Smooth muscle cell (in vitro differentiated cells): ENCODE data around the gene PDSS2. TPM values are rescaled to one million over a fixed set of nuclear protein-coding genes. Genes with fewer than 3 reads are reported as not detected.

Experiments used
- DNase-seq: peaks from one replicate; lab custom pipeline; 2025; ENCODE audit not compliant: unreplicated experiment; lab: John Stamatoyannopoulos, UW
- H2AFZ ChIP-seq: fragments of 200-600 bp; sonication (generic); 2 replicates; pipeline ENCODE4 v1.6.0; 2016; ENCODE audit warnings: antibody characterized with exemption, low read depth, mild to moderate bottlenecking
- H3F3A ChIP-seq: fragments of 200-600 bp; sonication (generic); 2 replicates; pipeline ENCODE4 v1.6.0; 2017; ENCODE audit warnings: antibody characterized with exemption, low read depth
- H3K27ac ChIP-seq: fragments of 200-600 bp; sonication (generic); 2 replicates; pipeline ENCODE4 v1.5.1; 2016; ENCODE audit warnings: low read depth, mild to moderate bottlenecking
- H3K27me3 ChIP-seq: fragments of 200-600 bp; sonication (generic); 2 replicates; pipeline ENCODE4 v1.6.1; 2016; ENCODE audit warnings: low read depth, mild to moderate bottlenecking
- H3K36me3 ChIP-seq: fragments of 200-600 bp; sonication (generic); 2 replicates; pipeline ENCODE4 v1.5.1; 2016; ENCODE audit warnings: low read depth
- H3K4me1 ChIP-seq: fragments of 200-600 bp; sonication (generic); 2 replicates; pipeline ENCODE4 v1.5.1; 2016; ENCODE audit warnings: low read depth
- H3K4me2 ChIP-seq: fragments of 200-600 bp; sonication (generic); 2 replicates; pipeline ENCODE4 v1.6.0; 2016; ENCODE audit warnings: mild to moderate bottlenecking
- H3K4me3 ChIP-seq: fragments of 200-600 bp; sonication (generic); 2 replicates; pipeline ENCODE4 v1.5.1; 2016; ENCODE audit warnings: mild to moderate bottlenecking
- H3K79me2 ChIP-seq: fragments of 200-600 bp; sonication (generic); 2 replicates; pipeline ENCODE4 v1.6.0; 2016; ENCODE audit warnings: low read depth, mild to moderate bottlenecking
- H3K9ac ChIP-seq: fragments of 200-600 bp; sonication (generic); 2 replicates; pipeline ENCODE4 v1.6.0; 2016; ENCODE audit warnings: low read depth
- H3K9me3 ChIP-seq: fragments of 200-600 bp; sonication (generic); replicated peaks from 2 replicates; pipeline ENCODE4 v1.5.1; 2016; ENCODE audit warnings: low read depth
- H4K20me1 ChIP-seq: fragments of 200-600 bp; sonication (generic); 2 replicates; pipeline ENCODE4 v1.6.0; 2016; ENCODE audit warnings: low read depth
- WGBS: methylation state at CpG from one replicate; pipeline ENCODE4 v1.1.7; 2016; ENCODE audit warnings: low lambda C conversion rate; 5-methylcytosine and 5-hydroxymethylcytosine counted together
- polyA plus RNA-seq: library from polyadenylated mRNA; unstranded; fragments of >200 nt; fragmentation: Nextera tagmentation; extraction: Ambion mirVana; gene quantifications from 2 replicates; pipeline ENCODE4 v1.2.1, GENCODE V29; 2016
- total RNA-seq: library from RNA; depleted of rRNA; stranded (reverse); fragments of >200 nt; gene quantifications from 2 replicates; pipeline ENCODE4 v1.2.3, GENCODE V29; 2014
- TF ChIP-seq, protein P1 (sequence below): fragments of 200-600 bp; sonication (generic); IDR thresholded peaks from 2 replicates; pipeline ENCODE4 v1.5.1; 2017; ENCODE audit warnings: borderline replicate concordance, mild to moderate bottlenecking, antibody characterized with exemption; ENCODE audit not compliant: insufficient read depth, poor library complexity, severe bottlenecking

PDSS2 gene
- total and polyA plus RNA-seq, 2 experiments from 2014 or later, result 12.8 to 15.5 TPM

DNA sequence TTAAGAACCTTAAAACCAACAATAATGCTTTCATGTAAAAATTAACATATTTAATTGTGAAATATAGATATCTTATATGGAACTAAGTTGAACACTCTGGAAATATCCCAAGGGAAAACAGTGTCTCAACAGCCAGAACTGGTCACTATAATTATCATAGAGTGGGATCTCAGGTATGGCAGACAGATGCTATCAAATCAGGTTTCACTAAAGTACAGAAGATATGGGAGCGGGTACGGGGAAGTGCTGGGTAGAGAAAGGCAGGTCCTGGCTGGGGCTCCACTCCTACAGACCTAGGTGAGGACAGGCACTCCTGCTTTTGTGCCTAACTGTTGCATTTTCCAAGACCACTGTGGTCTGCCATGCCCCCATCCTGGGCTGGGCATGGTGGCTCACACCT lies 215.9 kb downstream of the PDSS2 start:
- H3K27ac ChIP-seq, result no peak overlapping the region
- no peaks in the 10 kb centered on the region for H3K9me3 ChIP-seq
- no peaks in the 10 kb centered on the region for H3K36me3 ChIP-seq
- no peak overlapping the region for H3K9ac ChIP-seq
- no peaks in the 10 kb centered on the region for H3K27me3 ChIP-seq
- no peak for DNase-seq
- no peaks in the 10 kb centered on the region for H4K20me1 ChIP-seq
- no peak overlapping the region for H3K4me2 ChIP-seq
- WGBS, result 96% methylated on average over 2 of the region's 2 CpGs
- H3F3A ChIP-seq, result no peaks in the 10 kb centered on the region
- no peak overlapping the region for H2AFZ ChIP-seq
- H3K79me2 ChIP-seq, result no peaks in the 10 kb centered on the region
- no peak overlapping the region for H3K4me3 ChIP-seq
- no peaks in the 10 kb centered on the region for H3K4me1 ChIP-seq
- TF ChIP-seq, protein P1, sequence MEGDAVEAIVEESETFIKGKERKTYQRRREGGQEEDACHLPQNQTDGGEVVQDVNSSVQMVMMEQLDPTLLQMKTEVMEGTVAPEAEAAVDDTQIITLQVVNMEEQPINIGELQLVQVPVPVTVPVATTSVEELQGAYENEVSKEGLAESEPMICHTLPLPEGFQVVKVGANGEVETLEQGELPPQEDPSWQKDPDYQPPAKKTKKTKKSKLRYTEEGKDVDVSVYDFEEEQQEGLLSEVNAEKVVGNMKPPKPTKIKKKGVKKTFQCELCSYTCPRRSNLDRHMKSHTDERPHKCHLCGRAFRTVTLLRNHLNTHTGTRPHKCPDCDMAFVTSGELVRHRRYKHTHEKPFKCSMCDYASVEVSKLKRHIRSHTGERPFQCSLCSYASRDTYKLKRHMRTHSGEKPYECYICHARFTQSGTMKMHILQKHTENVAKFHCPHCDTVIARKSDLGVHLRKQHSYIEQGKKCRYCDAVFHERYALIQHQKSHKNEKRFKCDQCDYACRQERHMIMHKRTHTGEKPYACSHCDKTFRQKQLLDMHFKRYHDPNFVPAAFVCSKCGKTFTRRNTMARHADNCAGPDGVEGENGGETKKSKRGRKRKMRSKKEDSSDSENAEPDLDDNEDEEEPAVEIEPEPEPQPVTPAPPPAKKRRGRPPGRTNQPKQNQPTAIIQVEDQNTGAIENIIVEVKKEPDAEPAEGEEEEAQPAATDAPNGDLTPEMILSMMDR, result no peak

DNA sequence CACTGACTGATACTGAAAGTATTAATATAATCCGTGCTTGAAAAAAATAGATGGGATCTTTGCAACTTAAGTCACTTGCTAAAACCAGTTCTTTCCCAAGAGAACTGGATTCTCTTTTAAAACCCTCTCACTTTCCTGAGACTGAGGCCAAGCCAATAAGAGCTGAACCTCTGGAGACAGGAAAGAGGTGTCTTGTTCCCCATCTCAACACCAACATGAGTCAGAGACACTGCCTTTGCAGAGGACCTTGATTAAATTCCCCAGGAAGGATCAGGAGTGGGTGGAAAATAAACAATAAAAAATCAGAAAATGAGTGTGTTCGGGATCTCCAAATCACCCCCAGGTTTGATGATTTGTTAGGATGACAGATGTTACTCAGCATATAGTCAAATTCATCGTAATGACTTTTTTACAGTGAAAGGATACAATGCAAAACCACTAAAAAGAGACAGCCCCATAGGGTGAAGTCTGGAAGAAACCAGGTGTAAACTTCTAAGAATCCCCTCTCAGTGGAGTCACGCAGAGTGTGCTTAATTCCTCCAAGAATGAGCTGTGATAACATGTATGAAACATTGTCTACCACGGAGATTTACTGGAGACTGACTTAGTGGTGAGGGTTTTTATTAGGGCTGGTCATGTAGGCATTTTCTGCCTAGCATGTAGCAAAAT lies 221.2 kb downstream of the PDSS2 start:
- no peaks in the 10 kb centered on the region for H3K9me3 ChIP-seq
- no peak for DNase-seq
- H2AFZ ChIP-seq, result no peak overlapping the region

DNA sequence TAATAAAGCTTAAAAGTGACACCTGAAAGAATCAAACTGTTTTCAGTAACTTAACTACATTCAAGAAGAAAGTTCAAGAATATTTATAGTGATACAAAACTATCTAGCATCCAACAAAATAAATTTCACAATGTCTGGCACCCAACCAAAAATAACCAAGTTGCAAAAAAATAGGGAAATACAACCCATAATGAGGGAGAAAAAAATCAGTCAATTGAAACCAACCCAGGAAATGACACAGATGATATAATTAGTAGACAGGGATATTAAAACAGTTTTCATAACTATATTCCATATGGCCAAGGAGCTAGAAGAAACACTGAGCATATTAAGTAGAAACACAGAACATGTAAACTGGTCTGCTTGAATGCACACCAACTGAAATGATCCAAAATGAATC lies 223.9 kb downstream of the PDSS2 start:
- no peak overlapping the region for H3K4me3 ChIP-seq
- no peaks in the 10 kb centered on the region for H3K27me3 ChIP-seq
- no peak overlapping the region for H2AFZ ChIP-seq
- no peak overlapping the region for H3K9ac ChIP-seq
- DNase-seq, result no peak
- H4K20me1 ChIP-seq, result no peaks in the 10 kb centered on the region
- no peaks in the 10 kb centered on the region for H3F3A ChIP-seq
- no peaks in the 10 kb centered on the region for H3K4me1 ChIP-seq
- no peak overlapping the region for H3K27ac ChIP-seq
- TF ChIP-seq, protein P1, result no peak
- H3K79me2 ChIP-seq, result no peaks in the 10 kb centered on the region
- H3K4me2 ChIP-seq, result no peak overlapping the region
- H3K36me3 ChIP-seq, result no peaks in the 10 kb centered on the region
- no peaks in the 10 kb centered on the region for H3K9me3 ChIP-seq

More for the DNA sequence above, 221.2 kb downstream of the PDSS2 start:
- Histone ChIP-seq H4K20me1 (no peaks in the 10 kb centered on the region), H3K9ac (no peak overlapping the region), H3K4me1 (no peaks in the 10 kb centered on the region), H3K36me3 (no peaks in the 10 kb centered on the region), H3K27me3 (no peaks in the 10 kb centered on the region), H3F3A (no peaks in the 10 kb centered on the region), H3K4me3 (no peak overlapping the region), H3K4me2 (no peak overlapping the region), H3K79me2 (no peaks in the 10 kb centered on the region), H3K27ac (no peak overlapping the region)
- 84% methylated on average over 5 of the region's 5 CpGs for WGBS
- TF ChIP-seq, protein P1, result no peak

DNA sequence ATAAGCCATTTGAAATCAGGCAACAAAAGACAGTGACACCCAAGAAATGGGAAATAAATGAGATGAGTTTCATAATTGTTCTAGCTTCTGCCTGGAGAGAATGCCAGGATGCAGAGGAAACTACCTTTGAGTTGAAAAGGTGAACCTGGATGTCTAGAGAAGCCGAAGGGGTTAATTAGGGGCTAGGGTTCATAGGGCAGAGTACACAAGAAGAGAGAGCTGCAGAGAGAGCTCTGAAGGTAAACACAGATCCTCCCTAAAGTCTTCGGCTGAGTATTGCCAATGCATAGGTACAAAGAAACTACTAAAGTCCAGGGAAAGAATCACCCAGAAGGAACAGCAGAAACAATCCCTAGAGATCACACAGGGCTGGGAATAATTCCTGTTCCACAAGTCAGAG lies 224.4 kb downstream of the PDSS2 start:
- Histone ChIP-seq H3K4me2 (no peak overlapping the region), H3K9ac (no peak overlapping the region), H3K36me3 (no peaks in the 10 kb centered on the region), H3K27me3 (no peaks in the 10 kb centered on the region), H3K4me1 (no peaks in the 10 kb centered on the region), H3K27ac (no peak overlapping the region), H3K4me3 (no peak overlapping the region), H2AFZ (no peak overlapping the region), H3K79me2 (no peaks in the 10 kb centered on the region), H3K9me3 (no peaks in the 10 kb centered on the region), H4K20me1 (no peaks in the 10 kb centered on the region), H3F3A (no peaks in the 10 kb centered on the region)
- TF ChIP-seq, protein P1, result no peak
- 89% methylated on average over 2 of the region's 2 CpGs for WGBS
- no peak for DNase-seq
